Activated CD4-positive, alpha-beta T cell treated with anti-CD3 and anti-CD28 coated beads for 36 hours (primary cell): Measurements from ENCODE around the gene RPL4. TPM values are rescaled to one million over a fixed set of nuclear protein-coding genes. Genes with fewer than 3 reads are reported as not detected.

Source experiments
- ATAC-seq: fragments of 200-7000 bp; cut with Tn5 transposase; one replicate; pipeline ENCODE4 v1.10.0; 2021; ENCODE audit warnings: mild to moderate bottlenecking, moderate library complexity
- CTCF ChIA-PET: fragments of 350-600 bp; sonication (Branson Sonifier 250); formaldehyde crosslinking; loops from one replicate; lab custom pipeline; 2021; ENCODE audit warnings: antibody characterized with exemption; lab: Charles Lee
- POLR2A ChIA-PET: fragments of 350-600 bp; sonication (Branson Sonifier 250); formaldehyde crosslinking; loops from one replicate; lab custom pipeline; 2021; ENCODE audit warnings: antibody characterized with exemption, inconsistent platforms; lab: Charles Lee
- DNase-seq: peaks from one replicate; pipeline ENCODE4 v3.0.0-alpha.2; 2020
- H3K27ac Mint-ChIP-seq: one replicate; pipeline ENCODE4 v1.8.0; 2021; ENCODE audit warnings: mixed read lengths
- H3K27me3 Mint-ChIP-seq: one replicate; pipeline ENCODE4 v1.8.0; 2021; ENCODE audit warnings: mixed read lengths
- H3K36me3 Mint-ChIP-seq: one replicate; pipeline ENCODE4 v1.8.0; 2021; ENCODE audit warnings: low read depth, mixed read lengths
- H3K4me1 Mint-ChIP-seq: one replicate; pipeline ENCODE4 v1.8.0; 2021; ENCODE audit warnings: mixed read lengths
- H3K4me3 Mint-ChIP-seq: one replicate; pipeline ENCODE4 v1.8.0; 2021; ENCODE audit warnings: mild to moderate bottlenecking, moderate library complexity, mixed read lengths
- H3K9me3 Mint-ChIP-seq: one replicate; pipeline ENCODE4 v1.8.0; 2021; ENCODE audit warnings: low read depth, mixed read lengths
- intact Hi-C, 2 experiments: fragments of 100-400 bp; cut with DNase I in 1 of 2; cut with micrococcal nuclease in 1 of 2; formaldehyde crosslinking; loops; one replicate each; pipeline versions ENCODE4 v1.14.2 to v1.15.1; 2022 to 2024; cut with DNase I, micrococcal nuclease
- total RNA-seq, 2 experiments: library from RNA; stranded (reverse); gene quantifications; one replicate each; pipeline ENCODE4 v1.2.3, GENCODE V29; 2021

The RPL4 gene
- total RNA-seq, 2 experiments from 2014 or later = 4,227 to 4,959 TPM

- ChIA-PET CTCF (interaction anchor here (1.0 to 1.6 kb wide), 3 partner anchors 11 to 108 kb away, joined by 3 to 6 read pairs (median 4); partner anchors contain the start of gene ZWILCH), POLR2A (interaction anchor here (0.7 kb wide), 1 partner anchor 186 kb away, joined by 3 read pairs; no protein-coding TSS in a partner anchor)
- no peak overlapping the region for H3K4me3 Mint-ChIP-seq
- H3K9me3 Mint-ChIP-seq = no peaks in the 10 kb centered on the region
- peaks cover 67% of the 10 kb centered on the region for H3K36me3 Mint-ChIP-seq
- H3K4me1 Mint-ChIP-seq = peaks cover 31% of the 10 kb centered on the region
- no peak for ATAC-seq
- intact Hi-C loops = no loop called here
- no peaks in the 10 kb centered on the region for H3K27me3 Mint-ChIP-seq
- peak overlapping the region; percentile 77 for H3K27ac Mint-ChIP-seq
- no peak for DNase-seq
Measured at GRCh38 chr15:66494262-66494661, 10.4 kb downstream of the RPL4 start.

GRCh38 chr15:66491846-66492245, 12.8 kb downstream of the RPL4 start:
- intact Hi-C loops = no loop called here
- ATAC-seq = no peak
- no peaks in the 10 kb centered on the region for H3K27me3 Mint-ChIP-seq
- H3K9me3 Mint-ChIP-seq = no peaks in the 10 kb centered on the region
- peaks cover 57% of the 10 kb centered on the region for H3K36me3 Mint-ChIP-seq
- H3K27ac Mint-ChIP-seq = no peak overlapping the region
- peaks cover 21% of the 10 kb centered on the region for H3K4me1 Mint-ChIP-seq
- ChIA-PET CTCF (interaction anchor here (1.8 kb wide), 1 partner anchor 49 kb away, joined by 6 read pairs; no protein-coding TSS in a partner anchor), POLR2A (interaction anchor here (0.6 to 0.9 kb wide), 2 partner anchors 12 to 122 kb away, joined by 3 to 5 read pairs; no protein-coding TSS in a partner anchor)
- DNase-seq = no peak
- H3K4me3 Mint-ChIP-seq = no peak overlapping the region

GRCh38 chr15:66489179-66489791, 15.4 kb downstream of the RPL4 start:
- H3K27ac Mint-ChIP-seq = no peak overlapping the region
- intact Hi-C loops = no loop called here
- no peak for ATAC-seq
- H3K4me3 Mint-ChIP-seq = no peak overlapping the region
- POLR2A ChIA-PET = no interaction called here
- peaks cover 43% of the 10 kb centered on the region for H3K36me3 Mint-ChIP-seq
- CTCF ChIA-PET = interaction anchor here (1.0 kb wide), 1 partner anchor 9 kb away, joined by 7 read pairs; the partner anchor contains the start of gene SNAPC5
- H3K4me1 Mint-ChIP-seq = peaks cover 7% of the 10 kb centered on the region
- H3K9me3 Mint-ChIP-seq = no peaks in the 10 kb centered on the region
- no peaks in the 10 kb centered on the region for H3K27me3 Mint-ChIP-seq
- no peak for DNase-seq

DNA sequence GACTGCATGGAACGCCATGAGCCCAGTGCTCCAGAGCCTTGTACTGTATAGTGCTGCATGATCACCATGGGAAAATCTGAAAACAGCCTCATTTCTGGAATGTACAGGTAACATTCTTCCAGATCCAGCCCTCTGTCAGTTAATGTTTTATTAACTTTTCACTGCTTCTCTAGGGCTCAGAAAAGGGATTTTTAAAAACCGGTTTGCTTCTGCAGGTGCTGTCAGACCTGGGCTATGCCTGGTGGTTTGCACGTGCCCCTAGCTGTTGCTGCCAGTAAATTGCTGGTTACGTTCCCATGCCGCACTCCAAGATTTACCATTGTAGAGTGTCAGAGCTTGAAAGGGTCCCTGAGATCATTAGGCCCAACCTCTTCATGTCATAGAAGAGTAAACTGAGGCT, 16.1 kb downstream of the RPL4 start:
- intact Hi-C loops = no loop called here
- no peak for DNase-seq
- CTCF ChIA-PET = interaction anchor here (5.0 kb wide), 1 partner anchor 10 kb away, joined by 22 read pairs; the partner anchor contains the start of gene SNAPC5
- H3K27me3 Mint-ChIP-seq = no peaks in the 10 kb centered on the region
- POLR2A ChIA-PET = interaction anchor here (0.8 kb wide), 1 partner anchor 217 kb away, joined by 3 read pairs; no protein-coding TSS in a partner anchor
- no peaks in the 10 kb centered on the region for H3K9me3 Mint-ChIP-seq
- no peak overlapping the region for H3K4me3 Mint-ChIP-seq
- no peak overlapping the region for H3K27ac Mint-ChIP-seq
- H3K36me3 Mint-ChIP-seq = peaks cover 38% of the 10 kb centered on the region
- H3K4me1 Mint-ChIP-seq = peaks cover 4% of the 10 kb centered on the region
- ATAC-seq = no peak

DNA sequence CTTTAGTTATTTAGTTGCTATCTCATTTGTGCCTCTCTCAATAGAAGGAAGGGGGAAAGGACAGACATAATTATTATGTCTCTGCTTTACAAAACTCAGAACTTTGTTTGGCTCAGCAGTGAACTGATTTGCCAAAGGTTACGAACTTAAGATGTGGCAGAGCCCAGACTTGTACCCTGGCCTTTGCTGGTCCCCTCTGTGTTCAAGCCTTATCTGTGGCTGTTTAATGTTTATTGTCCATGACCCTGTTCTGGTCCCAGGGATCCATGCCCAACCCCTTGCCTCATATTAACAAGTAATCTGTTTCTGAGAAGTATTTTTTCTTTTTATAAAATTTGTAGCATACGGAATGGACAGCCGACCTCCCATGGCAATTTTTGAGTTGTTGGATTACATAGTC, 17.8 kb downstream of the RPL4 start:
- intact Hi-C loops = no loop called here
- ChIA-PET POLR2A (no interaction called here), CTCF (interaction anchor here (5.0 kb wide), 1 partner anchor 11 kb away, joined by 22 read pairs; the partner anchor contains the start of gene SNAPC5)
- Mint-ChIP-seq H3K9me3 (no peaks in the 10 kb centered on the region), H3K27ac (no peak overlapping the region), H3K4me3 (no peak overlapping the region), H3K36me3 (peaks cover 37% of the 10 kb centered on the region), H3K4me1 (peaks cover 3% of the 10 kb centered on the region), H3K27me3 (no peaks in the 10 kb centered on the region)
- ATAC-seq (no peak), DNase-seq (no peak)

DNA sequence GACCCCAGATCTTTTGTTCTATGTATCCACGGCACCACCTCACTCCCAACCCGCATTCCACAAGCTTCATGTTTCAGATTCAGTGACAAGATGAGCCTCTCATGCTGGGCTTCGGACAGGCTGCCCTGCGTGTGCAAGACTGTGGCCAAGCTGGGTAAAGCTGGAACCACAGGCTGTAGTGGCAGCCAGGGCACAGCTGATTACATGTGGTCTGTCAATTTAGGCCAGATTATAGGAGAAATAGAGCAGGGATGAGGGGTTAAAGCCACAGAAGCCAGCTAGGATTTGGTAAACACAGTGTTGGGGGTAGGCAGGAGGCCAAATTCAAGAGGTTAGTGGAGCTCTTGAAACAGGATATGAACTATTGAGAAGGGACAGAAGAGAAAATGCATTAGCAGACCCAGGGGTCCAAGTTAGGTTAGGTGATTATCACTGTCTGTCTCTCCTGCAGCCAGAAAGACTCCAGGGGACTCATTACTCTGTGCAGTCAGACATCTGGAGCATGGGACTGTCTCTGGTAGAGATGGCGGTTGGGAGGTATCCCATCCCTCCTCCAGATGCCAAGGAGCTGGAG, 20.0 kb downstream of the RPL4 start:
- ChIA-PET CTCF (interaction anchor here (0.6 to 5.0 kb wide), 3 partner anchors 12 to 20 kb away, joined by 3 to 22 read pairs (median 8); partner anchors contain the start of gene SNAPC5), POLR2A (interaction anchor here (1.0 kb wide), 1 partner anchor 25 kb away, joined by 4 read pairs; no protein-coding TSS in a partner anchor)
- Mint-ChIP-seq H3K36me3 (peaks cover 39% of the 10 kb centered on the region), H3K9me3 (no peaks in the 10 kb centered on the region), H3K27ac (peak overlapping the region; percentile 63), H3K4me1 (no peaks in the 10 kb centered on the region), H3K4me3 (no peak overlapping the region), H3K27me3 (no peaks in the 10 kb centered on the region)
- intact Hi-C loops = no loop called here
- ATAC-seq (no peak), DNase-seq (no peak)

- Mint-ChIP-seq H3K9me3 (no peaks in the 10 kb centered on the region), H3K27ac (no peak overlapping the region), H3K4me1 (no peaks in the 10 kb centered on the region), H3K27me3 (no peaks in the 10 kb centered on the region), H3K36me3 (peaks cover 38% of the 10 kb centered on the region), H3K4me3 (no peak overlapping the region)
- intact Hi-C loops = no loop called here
- ATAC-seq (no peak), DNase-seq (no peak)
- ChIA-PET POLR2A (no interaction called here), CTCF (interaction anchor here (1.6 kb wide), 1 partner anchor 11 kb away, joined by 8 read pairs; no protein-coding TSS in a partner anchor)
Measured at GRCh38 chr15:66483131-66483566, 21.5 kb downstream of the RPL4 start.

- Mint-ChIP-seq H3K27me3 (no peaks in the 10 kb centered on the region), H3K4me3 (no peak overlapping the region), H3K9me3 (no peaks in the 10 kb centered on the region), H3K4me1 (no peaks in the 10 kb centered on the region), H3K36me3 (peaks cover 32% of the 10 kb centered on the region), H3K27ac (peak overlapping the region; percentile 22)
- no peak for DNase-seq
- ChIA-PET CTCF (no interaction called here), POLR2A (no interaction called here)
- no peak for ATAC-seq
- intact Hi-C loops = no loop called here
Measured at GRCh38 chr15:66482539-66482938, 22.1 kb downstream of the RPL4 start.

DNA sequence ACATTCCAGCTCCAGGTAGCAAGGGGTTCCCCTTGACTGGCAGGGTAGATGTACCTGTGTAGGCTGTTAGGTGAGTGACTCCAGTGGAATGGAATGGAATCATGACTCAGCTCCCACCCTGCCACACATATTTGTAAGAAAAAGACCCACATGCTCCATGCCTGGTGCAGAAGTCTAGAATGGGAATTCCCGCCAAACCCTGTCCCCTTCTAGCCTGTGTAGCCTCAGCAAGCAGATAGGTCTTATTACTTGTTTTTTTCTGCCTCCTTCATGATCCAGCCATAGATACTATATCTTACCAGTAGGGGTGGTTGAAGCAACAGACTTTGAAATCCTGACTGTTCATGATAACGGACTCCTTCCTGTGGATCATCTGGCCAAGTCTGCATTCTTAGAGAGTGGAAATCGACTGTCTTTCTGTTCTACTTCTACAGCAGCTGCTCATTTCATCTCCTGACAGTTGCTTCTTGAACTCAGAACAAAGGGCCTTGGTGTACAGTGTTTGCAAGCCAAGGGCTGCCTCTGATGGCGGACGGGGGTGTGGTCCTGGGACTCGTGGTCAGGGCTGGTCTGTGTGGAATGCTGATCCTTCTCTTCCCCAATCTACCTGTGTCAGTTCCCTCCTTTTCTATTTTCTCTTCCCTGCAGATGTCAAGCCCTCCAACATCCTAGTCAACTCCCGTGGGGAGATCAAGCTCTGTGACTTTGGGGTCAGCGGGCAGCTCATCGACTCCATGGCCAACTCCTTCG, 23.4 kb downstream of the RPL4 start:
- no peak for ATAC-seq
- Mint-ChIP-seq H3K36me3 (peaks cover 30% of the 10 kb centered on the region), H3K4me3 (no peak overlapping the region), H3K27me3 (no peaks in the 10 kb centered on the region), H3K4me1 (peaks cover 9% of the 10 kb centered on the region), H3K9me3 (no peaks in the 10 kb centered on the region), H3K27ac (no peak overlapping the region)
- no peak for DNase-seq
- CTCF ChIA-PET = interaction anchor here (2.1 kb wide), 1 partner anchor 10 kb away, joined by 7 read pairs; no protein-coding TSS in a partner anchor
- intact Hi-C loops = no loop called here
- POLR2A ChIA-PET = no interaction called here

DNA sequence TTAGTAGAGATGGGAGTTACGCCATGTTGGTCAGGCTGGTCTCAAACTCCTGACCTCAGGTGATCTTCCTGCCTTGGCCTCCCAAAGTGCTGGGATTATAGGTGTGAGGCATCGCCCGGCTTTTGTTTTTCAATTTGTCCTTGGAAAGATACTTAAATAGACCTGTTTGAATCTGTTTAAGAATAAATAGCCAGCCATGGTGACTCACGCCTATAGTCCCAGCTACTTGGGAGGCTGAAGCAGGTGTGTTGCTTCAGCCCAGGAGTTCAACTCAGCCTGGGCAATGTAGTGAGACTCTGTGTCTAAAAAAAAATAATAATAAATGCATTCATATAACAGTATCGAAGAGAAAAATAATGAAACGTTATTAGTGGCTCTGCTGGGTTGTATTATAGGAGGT, 24.4 kb downstream of the RPL4 start:
- DNase-seq = no peak
- no peak for ATAC-seq
- Mint-ChIP-seq H3K4me1 (peaks cover 18% of the 10 kb centered on the region), H3K9me3 (no peaks in the 10 kb centered on the region), H3K36me3 (peaks cover 26% of the 10 kb centered on the region), H3K27ac (no peak overlapping the region), H3K27me3 (no peaks in the 10 kb centered on the region), H3K4me3 (no peak overlapping the region)
- intact Hi-C loops = no loop called here
- ChIA-PET CTCF (interaction anchor here (2.1 kb wide), 1 partner anchor 9 kb away, joined by 7 read pairs; no protein-coding TSS in a partner anchor), POLR2A (no interaction called here)

DNA sequence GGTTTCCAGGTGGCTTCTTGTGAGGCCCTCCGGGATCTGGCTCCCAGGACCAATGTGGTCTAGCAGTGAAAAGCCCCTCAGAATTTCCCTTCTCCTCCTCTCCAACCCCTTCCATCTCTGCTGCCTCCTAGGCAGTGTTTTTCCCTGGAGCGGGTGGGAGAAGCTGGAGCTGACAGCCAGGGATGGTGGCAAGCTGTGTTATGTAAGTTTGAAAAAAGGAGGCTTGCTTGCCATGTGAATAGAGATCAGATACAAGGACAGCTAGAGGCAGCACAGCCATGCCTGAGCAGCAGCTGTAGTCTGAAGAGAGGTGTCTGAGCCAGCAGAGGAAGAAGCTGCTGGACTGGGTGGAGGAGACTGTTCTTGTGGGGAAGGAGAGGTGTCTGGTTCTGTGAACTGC, 27.6 kb downstream of the RPL4 start:
- Mint-ChIP-seq H3K27ac (peak overlapping the region; percentile 2), H3K27me3 (no peaks in the 10 kb centered on the region), H3K9me3 (no peaks in the 10 kb centered on the region), H3K4me3 (no peak overlapping the region), H3K4me1 (peaks cover 35% of the 10 kb centered on the region), H3K36me3 (peaks cover 26% of the 10 kb centered on the region)
- CTCF ChIA-PET = no interaction called here
- POLR2A ChIA-PET = no interaction called here
- DNase-seq (no peak), ATAC-seq (no peak)
- intact Hi-C loops = no loop called here
